ENCODE measurements around the gene RERE. TPM values are rescaled to one million over a fixed set of nuclear protein-coding genes. Genes with fewer than 3 reads are reported as not detected.

Gene RERE
- total RNA-seq, 1 donor from 2014 or later = 124 TPM

GRCh38 chr1:8777867-8778266 lies 39.6 kb downstream of the RERE start:
- no peak overlapping the region for H3K4me3 ChIP-seq (ENCODE audit: insufficient read depth, low read depth, low read length)
- H3K4me3 Mint-ChIP-seq (ENCODE audit: unreplicated experiment) = no peak overlapping the region
- H3K36me3 Mint-ChIP-seq (ENCODE audit: low read depth, unreplicated experiment) = peaks cover 3% of the 10 kb centered on the region
- H3K36me3 ChIP-seq (ENCODE audit: insufficient read depth, low read length) = no peaks in the 10 kb centered on the region
- no peaks in the 10 kb centered on the region for H3K9me3 ChIP-seq (ENCODE audit: insufficient read depth, low read depth, low read length)
- peaks cover 7% of the 10 kb centered on the region for H3K4me1 Mint-ChIP-seq (ENCODE audit: low read depth, unreplicated experiment)
- H3K79me2 ChIP-seq (ENCODE audit: insufficient read depth, low read length) = no peaks in the 10 kb centered on the region
- no peak overlapping the region for H3K27ac ChIP-seq (ENCODE audit: low read depth, low read length)
- H3K4me2 ChIP-seq (ENCODE audit: low read length) = no peak overlapping the region
- no peaks in the 10 kb centered on the region for H3K27me3 ChIP-seq (ENCODE audit: insufficient read depth, low read length)
- TF ChIP-seq CTCF (IDR thresholded peaks at IDR 0.05; ENCODE audit: insufficient read depth, low read depth, low read length) (no peak), EZH2 (IDR thresholded peaks at IDR 0.05; ENCODE audit: insufficient read depth, low read length) (no peak)
- no peaks in the 10 kb centered on the region for H3K4me1 ChIP-seq (ENCODE audit: insufficient read depth, low read length)
- no peak overlapping the region for H3K27ac Mint-ChIP-seq (ENCODE audit: unreplicated experiment)
- H2AFZ ChIP-seq (ENCODE audit: low read depth, low read length) = no peak overlapping the region
- no peak for FAIRE-seq
- no peaks in the 10 kb centered on the region for H3K9me3 Mint-ChIP-seq (ENCODE audit: unreplicated experiment)
- no peak for DNase-seq (ENCODE audit: low read depth)
- no peak overlapping the region for H3K9ac ChIP-seq (ENCODE audit: low read length)
- H3K27me3 Mint-ChIP-seq (ENCODE audit: low read depth, unreplicated experiment) = no peaks in the 10 kb centered on the region
- peaks cover 26% of the 10 kb centered on the region for H4K20me1 ChIP-seq (ENCODE audit: insufficient read depth, low read length)

- no peak overlapping the region for H3K4me2 ChIP-seq (ENCODE audit: low read length)
- H3K9me3 ChIP-seq (ENCODE audit: insufficient read depth, low read depth, low read length) = no peaks in the 10 kb centered on the region
- H4K20me1 ChIP-seq (ENCODE audit: insufficient read depth, low read length) = peaks cover 16% of the 10 kb centered on the region
- H3K4me3 ChIP-seq (ENCODE audit: insufficient read depth, low read depth, low read length) = no peak overlapping the region
- H3K4me1 ChIP-seq (ENCODE audit: insufficient read depth, low read length) = no peaks in the 10 kb centered on the region
- no peaks in the 10 kb centered on the region for H3K36me3 ChIP-seq (ENCODE audit: insufficient read depth, low read length)
- Mint-ChIP-seq H3K27ac (ENCODE audit: unreplicated experiment) (no peak overlapping the region), H3K36me3 (ENCODE audit: low read depth, unreplicated experiment) (peaks cover 3% of the 10 kb centered on the region), H3K9me3 (ENCODE audit: unreplicated experiment) (no peaks in the 10 kb centered on the region), H3K4me1 (ENCODE audit: low read depth, unreplicated experiment) (peaks cover 7% of the 10 kb centered on the region), H3K27me3 (ENCODE audit: low read depth, unreplicated experiment) (no peaks in the 10 kb centered on the region), H3K4me3 (ENCODE audit: unreplicated experiment) (no peak overlapping the region)
- no peaks in the 10 kb centered on the region for H3K79me2 ChIP-seq (ENCODE audit: insufficient read depth, low read length)
- no peak overlapping the region for H3K9ac ChIP-seq (ENCODE audit: low read length)
- H3K27ac ChIP-seq (ENCODE audit: low read depth, low read length) = no peak overlapping the region
- no peak for TF ChIP-seq CTCF (IDR thresholded peaks at IDR 0.05; ENCODE audit: insufficient read depth, low read depth, low read length)
- no peak for TF ChIP-seq EZH2 (IDR thresholded peaks at IDR 0.05; ENCODE audit: insufficient read depth, low read length)
- no peak overlapping the region for H2AFZ ChIP-seq (ENCODE audit: low read depth, low read length)
- H3K27me3 ChIP-seq (ENCODE audit: insufficient read depth, low read length) = no peaks in the 10 kb centered on the region
- DNase-seq (ENCODE audit: low read depth) (no peak), FAIRE-seq (no peak)
Measured at GRCh38 chr1:8776104-8776503, 41.3 kb downstream of the RERE start.

- peaks cover 4% of the 10 kb centered on the region for H3K4me1 ChIP-seq (ENCODE audit: insufficient read depth, low read length)
- no peak overlapping the region for H3K9ac ChIP-seq (ENCODE audit: low read length)
- no peak overlapping the region for H3K27ac ChIP-seq (ENCODE audit: low read depth, low read length)
- no peaks in the 10 kb centered on the region for H3K36me3 ChIP-seq (ENCODE audit: insufficient read depth, low read length)
- no peaks in the 10 kb centered on the region for H3K27me3 Mint-ChIP-seq (ENCODE audit: low read depth, unreplicated experiment)
- TF ChIP-seq CTCF (IDR thresholded peaks at IDR 0.05; ENCODE audit: insufficient read depth, low read depth, low read length) (no peak), EZH2 (IDR thresholded peaks at IDR 0.05; ENCODE audit: insufficient read depth, low read length) (no peak)
- H2AFZ ChIP-seq (ENCODE audit: low read depth, low read length) = no peak overlapping the region
- H3K79me2 ChIP-seq (ENCODE audit: insufficient read depth, low read length) = peaks cover 3% of the 10 kb centered on the region
- H3K4me2 ChIP-seq (ENCODE audit: low read length) = no peak overlapping the region
- no peak overlapping the region for H3K27ac Mint-ChIP-seq (ENCODE audit: unreplicated experiment)
- no peak for DNase-seq (ENCODE audit: low read depth)
- H3K9me3 ChIP-seq (ENCODE audit: insufficient read depth, low read depth, low read length) = no peaks in the 10 kb centered on the region
- no peak overlapping the region for H3K4me3 Mint-ChIP-seq (ENCODE audit: unreplicated experiment)
- no peak for FAIRE-seq
- H3K9me3 Mint-ChIP-seq (ENCODE audit: unreplicated experiment) = peaks cover 1% of the 10 kb centered on the region
- no peaks in the 10 kb centered on the region for H3K27me3 ChIP-seq (ENCODE audit: insufficient read depth, low read length)
- H3K36me3 Mint-ChIP-seq (ENCODE audit: low read depth, unreplicated experiment) = peaks cover 5% of the 10 kb centered on the region
- no peak overlapping the region for H3K4me3 ChIP-seq (ENCODE audit: insufficient read depth, low read depth, low read length)
- H4K20me1 ChIP-seq (ENCODE audit: insufficient read depth, low read length) = peaks cover 28% of the 10 kb centered on the region
- peaks cover 13% of the 10 kb centered on the region for H3K4me1 Mint-ChIP-seq (ENCODE audit: low read depth, unreplicated experiment)
Measured at GRCh38 chr1:8767006-8767405, 50.4 kb downstream of the RERE start.
